GM18507 (cell line): Measurements from ENCODE around the gene KRT71.
A peak's percentile ranks its signal among the peaks of the same experiment; 100 is the strongest.
"Not testable (repeated sequence)": the region's sequence is repeated elsewhere in the genome, so short reads cannot be mapped to it uniquely, and the experiment has no call there.

Experiments
- DNase-seq: peaks from one replicate; pipeline ENCODE4 v3.0.0; 2011; ENCODE audit warnings: low read depth; ENCODE audit not compliant: insufficient read length; ENCODE audit errors: extremely low spot score
- FAIRE-seq: peaks from 2 replicates; lab custom pipeline; 2011; peaks lifted over from hg19 to GRCh38; lab: Jason Lieb, UNC

KRT71 gene

DNA sequence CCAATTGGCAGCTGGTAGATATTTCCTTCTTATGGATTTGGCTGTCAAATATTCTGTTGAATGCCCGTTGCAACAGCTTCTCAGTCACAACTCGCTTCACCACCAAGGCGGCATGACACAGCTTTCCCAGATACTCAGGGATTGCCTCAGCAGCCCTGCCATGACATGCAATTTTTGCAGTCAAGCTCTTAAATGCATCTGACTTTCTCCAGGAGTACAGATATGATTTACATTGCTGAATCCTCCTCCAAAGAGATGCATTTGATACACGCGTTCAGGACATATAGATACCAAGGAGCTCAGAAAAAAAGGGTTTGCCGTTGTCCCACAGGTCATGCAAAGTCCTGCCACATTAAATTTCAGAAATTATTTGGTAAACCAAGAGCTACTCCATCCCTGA, 39.2 kb downstream of the KRT71 start:
- no peak for DNase-seq

GRCh38 chr12:52508211-52508610, 44.7 kb downstream of the KRT71 start:
- FAIRE-seq (no peak), DNase-seq (no peak)

More for the DNA sequence above, 39.2 kb downstream of the KRT71 start:
- FAIRE-seq, result no peak

DNA sequence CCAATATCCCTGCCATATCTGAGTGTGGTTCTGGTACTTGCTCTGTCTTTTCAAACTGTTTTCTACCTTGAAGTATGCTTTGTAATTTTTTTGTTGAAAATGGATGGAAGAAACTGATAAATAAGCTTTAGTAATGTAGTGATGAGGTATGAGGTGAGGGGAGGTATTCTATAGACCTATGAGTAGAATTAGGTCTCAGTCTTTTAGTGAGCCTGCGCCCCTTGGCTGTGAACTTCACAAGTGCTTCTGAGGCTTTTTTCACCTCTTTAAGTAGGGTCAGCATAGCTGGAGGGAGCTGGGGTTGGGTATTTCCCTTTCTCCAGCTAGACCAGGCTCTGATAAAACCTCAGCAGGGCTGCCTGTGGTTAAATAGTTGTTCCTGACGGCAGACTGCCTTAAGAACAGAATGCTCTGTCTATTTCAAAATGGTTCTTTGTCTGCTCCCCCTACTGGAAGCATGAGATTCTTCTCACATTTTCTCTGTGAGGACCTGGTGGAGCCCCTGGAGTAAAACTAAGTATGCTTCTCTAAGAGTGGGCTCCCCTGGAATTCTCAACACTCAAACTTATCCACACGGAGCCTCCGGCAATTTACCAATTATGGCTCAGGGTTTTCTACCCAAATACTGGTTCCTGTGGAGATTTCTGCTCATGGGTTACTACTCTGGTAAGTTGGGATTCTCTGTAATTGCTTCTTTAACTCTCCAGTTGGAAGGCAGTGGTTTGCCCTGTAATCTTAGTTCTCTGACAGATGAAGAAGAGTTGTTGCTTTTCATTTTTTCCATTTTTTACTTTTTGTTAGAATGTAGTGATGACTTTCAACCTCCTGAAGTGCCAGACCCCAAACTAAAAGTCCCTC, 45.9 kb downstream of the KRT71 start:
- DNase-seq (no peak), FAIRE-seq (peak; percentile 44)

DNA sequence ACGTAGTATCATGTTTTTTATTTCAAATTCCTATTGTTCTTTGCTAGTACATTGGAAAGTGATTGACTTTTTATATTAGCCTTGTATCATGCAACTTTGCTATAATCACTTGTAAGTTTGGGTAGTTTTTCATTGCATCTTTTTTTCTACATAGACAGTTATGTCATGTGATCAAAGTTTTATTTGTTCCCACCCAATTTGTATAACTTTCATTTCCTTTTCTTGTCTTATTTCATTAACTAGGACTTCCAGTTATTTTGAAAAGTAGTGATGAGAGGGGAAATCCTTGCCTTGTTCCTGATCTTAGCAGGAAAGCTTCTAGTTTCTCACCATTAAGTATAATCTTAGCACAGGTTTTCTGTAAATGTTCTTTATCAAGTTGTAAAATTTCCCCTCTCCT, 50.1 kb downstream of the KRT71 start:
- DNase-seq, result no peak
- no peak for FAIRE-seq

GRCh38 chr12:52501490-52501889, 51.5 kb downstream of the KRT71 start:
- DNase-seq (no peak), FAIRE-seq (no peak)

- not testable (repeated sequence) for DNase-seq, FAIRE-seq
These were observed 52.4 kb downstream of the KRT71 start for GRCh38 chr12:52500574-52500973.

DNA sequence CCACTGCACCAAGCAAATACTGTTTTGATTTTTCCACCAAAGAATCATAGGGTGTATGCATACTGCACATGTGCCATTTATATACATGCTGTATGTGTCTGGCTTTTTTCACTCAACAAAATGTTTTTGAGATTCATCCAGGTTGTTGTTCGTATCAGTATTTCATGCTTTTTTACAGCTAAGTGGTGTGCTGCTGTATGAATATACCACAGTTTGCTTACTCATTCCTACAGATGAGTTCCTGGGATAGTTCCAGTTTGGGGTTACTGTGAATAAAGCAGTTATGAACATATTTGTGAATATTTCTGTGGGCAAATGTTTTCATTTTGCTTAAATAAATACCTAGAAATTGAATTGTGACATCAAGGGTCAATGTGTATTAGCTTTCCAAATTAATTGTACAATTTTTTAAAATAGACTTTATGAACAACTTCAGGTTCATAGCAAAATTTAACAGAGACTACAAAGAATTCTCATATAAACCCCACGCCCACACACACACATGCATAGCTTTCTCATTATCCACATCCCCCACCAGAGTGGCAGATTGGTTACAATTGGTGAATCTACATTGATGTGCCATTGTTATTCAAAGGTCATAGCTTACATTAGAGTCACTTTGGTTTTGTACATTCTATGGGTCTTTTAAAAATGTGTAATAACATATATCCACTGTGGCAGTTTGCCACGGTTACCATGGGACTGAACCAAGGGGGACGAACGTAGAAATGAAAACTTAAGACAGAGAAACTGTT, 53.0 kb downstream of the KRT71 start:
- FAIRE-seq (no peak), DNase-seq (no peak)

DNA sequence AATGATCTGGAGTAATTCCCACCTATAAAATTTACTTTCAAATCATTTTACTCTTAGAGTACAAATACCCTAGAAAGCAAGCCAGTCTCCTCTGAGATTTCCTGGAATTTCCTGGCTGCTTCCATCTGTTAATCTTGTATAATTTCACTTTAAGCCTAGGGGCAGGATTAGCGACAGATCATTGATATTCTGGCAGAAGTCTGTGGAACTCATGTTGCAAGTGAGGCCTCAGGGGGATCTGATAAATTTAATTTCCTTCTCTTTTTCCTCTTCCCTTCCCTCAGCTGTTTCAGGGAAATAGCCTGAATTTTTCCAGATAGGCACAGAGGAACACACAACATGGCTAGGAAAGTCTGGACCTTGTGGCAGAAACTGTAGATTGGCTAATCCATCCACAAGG, 54.0 kb downstream of the KRT71 start:
- DNase-seq (no peak), FAIRE-seq (no peak)

DNA sequence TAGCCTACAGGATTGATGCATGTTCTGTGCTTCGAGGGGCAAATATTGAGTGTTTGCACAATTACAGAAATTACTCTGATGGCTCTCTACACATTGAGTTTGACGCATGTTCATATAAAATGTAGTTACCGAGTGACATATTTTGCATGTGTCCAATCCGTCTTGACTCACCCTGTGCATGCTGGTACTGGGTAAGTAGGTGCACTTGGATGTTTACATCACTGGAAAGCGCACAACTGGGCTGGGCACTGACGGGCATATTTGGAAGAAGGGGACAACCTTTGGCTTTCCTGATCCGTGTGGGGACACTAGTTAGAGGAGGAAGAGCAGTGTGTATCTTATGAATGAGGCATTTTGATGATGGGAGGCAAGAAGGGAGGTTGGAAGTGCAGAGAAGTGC, 55.0 kb downstream of the KRT71 start:
- no peak for FAIRE-seq

DNA sequence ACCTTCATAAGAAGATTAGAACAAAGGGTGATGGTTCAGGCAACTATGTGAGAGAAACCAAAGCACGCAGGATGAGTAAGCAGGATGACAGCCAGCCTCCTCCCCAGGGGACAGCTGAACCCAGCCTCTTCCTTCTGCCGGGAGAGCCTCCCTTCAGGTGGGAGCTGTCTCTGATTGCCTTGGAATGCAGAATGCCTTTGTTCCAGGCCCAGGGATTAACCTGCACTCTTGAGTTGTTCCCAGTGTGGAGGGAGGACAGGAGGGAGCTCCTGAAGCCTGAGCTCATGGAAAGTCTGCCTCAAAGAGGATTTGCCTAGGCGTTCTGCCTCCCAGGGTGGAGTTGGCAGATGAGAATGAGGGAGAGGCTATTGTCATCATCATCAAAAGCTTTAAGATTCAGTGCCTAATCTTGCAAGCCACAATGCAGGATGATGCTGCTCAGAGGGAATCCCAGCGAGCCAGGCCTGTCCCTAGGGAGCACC, 56.3 kb downstream of the KRT71 start:
- FAIRE-seq (no peak), DNase-seq (no peak)

More for the DNA sequence above, 55.0 kb downstream of the KRT71 start:
- DNase-seq, result no peak

DNA sequence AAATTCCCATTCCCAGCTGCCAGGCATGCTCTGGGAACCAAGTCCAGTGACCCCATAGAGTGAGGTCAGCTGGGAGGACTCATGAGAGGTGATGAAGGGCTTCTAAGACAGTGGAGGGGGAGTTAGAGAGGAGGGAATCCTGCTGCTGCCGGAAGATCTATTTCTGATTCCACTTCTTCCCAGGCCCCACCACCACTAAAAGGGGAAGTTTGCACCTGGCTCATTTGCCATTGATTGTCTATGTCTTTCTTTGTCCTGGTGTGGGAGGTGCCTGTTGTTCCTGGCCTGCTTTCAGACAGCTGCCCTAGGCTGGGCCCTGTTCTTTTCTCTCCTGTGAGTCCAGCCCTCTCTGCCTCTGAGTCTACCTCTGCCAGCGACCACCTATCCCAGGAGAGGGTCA, 56.9 kb downstream of the KRT71 start:
- no peak for FAIRE-seq
- DNase-seq, result no peak

- FAIRE-seq (no peak), DNase-seq (no peak)
These were observed 57.6 kb downstream of the KRT71 start for GRCh38 chr12:52495389-52495788.

DNA sequence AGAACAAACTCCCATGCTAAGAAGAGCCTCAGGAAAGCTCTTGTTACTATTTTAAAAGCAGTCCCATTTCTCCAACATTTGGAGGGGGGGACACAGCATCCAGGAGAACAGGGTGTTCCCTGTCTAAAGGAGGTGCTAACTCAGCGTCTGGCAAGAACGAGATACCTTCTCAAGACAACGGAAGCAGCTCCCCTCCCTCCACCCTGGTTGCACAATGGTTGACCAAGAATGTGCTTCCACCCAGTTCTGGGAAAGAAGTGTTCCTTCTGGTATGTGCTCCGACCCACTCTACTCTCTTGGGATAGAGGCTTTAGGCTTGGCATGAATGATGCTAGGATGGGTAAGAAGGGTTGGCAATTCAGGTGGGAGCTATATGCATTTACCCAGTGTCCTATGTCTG, 58.4 kb downstream of the KRT71 start:
- no peak for DNase-seq
- FAIRE-seq, result no peak

DNA sequence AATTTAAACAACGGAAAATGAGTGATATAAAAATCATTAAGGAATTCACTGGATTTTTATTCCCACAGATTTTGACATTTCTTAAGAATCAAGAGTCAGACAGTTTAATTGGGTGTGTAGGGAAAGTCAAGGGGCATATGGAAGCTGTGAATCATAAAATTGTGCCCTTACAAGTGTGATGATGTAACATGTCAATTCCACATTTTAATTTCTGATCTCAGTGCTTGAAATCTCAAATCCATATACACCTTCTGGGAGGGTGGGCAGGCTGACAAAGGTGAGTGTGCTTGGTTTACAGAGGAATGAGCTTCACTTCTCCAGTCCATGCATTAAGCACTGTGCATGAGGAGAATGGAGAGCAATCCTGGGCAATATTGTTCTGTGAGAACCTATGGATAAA, 58.8 kb downstream of the KRT71 start:
- FAIRE-seq (no peak), DNase-seq (no peak)
